Esophagus muscularis mucosa (tissue), 4 donors: ENCODE measurements around the gene CHRNA7. TPM values are rescaled to one million over a fixed set of nuclear protein-coding genes. Genes with fewer than 3 reads are reported as not detected.

Experiments
- DNase-seq: peaks from one replicate; pipeline ENCODE4 v3.0.0-alpha.2; 2017; ENCODE audit errors: extremely low spot score
- H3K27ac ChIP-seq, 4 donors: fragments of 200-600 bp; sonication (generic); replicated peaks in 1 of 4; 1 replicate in 3 of 4; 2 replicates in 1 of 4; pipeline ENCODE4 v1.5.1; 2016 to 2019; ENCODE audit warnings: mild to moderate bottlenecking in 1 of 4
- H3K27me3 ChIP-seq, 4 donors: fragments of 200-600 bp; sonication (generic); one replicate each; pipeline versions ENCODE4 v1.5.1 to v1.6.0; 2016 to 2019
- H3K36me3 ChIP-seq, 4 donors: fragments of 200-600 bp; sonication (generic); one replicate each; pipeline ENCODE4 v1.5.1; 2016 to 2019
- H3K4me1 ChIP-seq, 4 donors: fragments of 200-600 bp; sonication (generic); one replicate each; pipeline ENCODE4 v1.5.1; 2016 to 2019
- H3K4me3 ChIP-seq, 4 donors: fragments of 200-600 bp; sonication (generic); 1 replicate in 2 of 4; 2 replicates in 2 of 4; pipeline ENCODE4 v1.5.1; 2016 to 2019; ENCODE audit warnings: mild to moderate bottlenecking in 4 of 4, moderate library complexity in 1 of 4
- H3K9me3 ChIP-seq, 4 donors: fragments of 200-600 bp; sonication (generic); 1 replicate in 3 of 4; 2 replicates in 1 of 4; pipeline ENCODE4 v1.5.1; 2016 to 2019
- CTCF ChIP-seq, 3 experiments: fragments of 200-600 bp in 2 of 3; fragments of 450-650 bp in 1 of 3; sonication (generic) in 2 of 3; IDR thresholded peaks; one replicate each; pipeline ENCODE4 v1.5.1; 2017 to 2019; ENCODE audit warnings: antibody characterized with exemption in 3 of 3, mild to moderate bottlenecking in 2 of 3, moderate library complexity in 1 of 3
- EP300 ChIP-seq: sonication (generic); formaldehyde crosslinking; IDR thresholded peaks from one replicate; pipeline ENCODE4 v1.6.1; 2017; ENCODE audit warnings: antibody characterized with exemption
- POLR2A ChIP-seq: fragments of 450-650 bp; IDR thresholded peaks from one replicate; pipeline ENCODE4 v1.6.1; 2017; ENCODE audit warnings: antibody characterized with exemption, moderate library complexity, mild to moderate bottlenecking, low read depth
- POLR2AphosphoS5 ChIP-seq, 2 donors: sonication (generic); formaldehyde crosslinking; IDR thresholded peaks; one replicate each; pipeline ENCODE4 v1.6.1; 2017; ENCODE audit warnings: antibody characterized with exemption in 2 of 2
- WGBS: methylation state at CpG from one replicate; pipeline ENCODE4 v1.1.5; 2018; 5-methylcytosine and 5-hydroxymethylcytosine counted together
- intact Hi-C: fragments of 100-400 bp; cut with DNase I; formaldehyde crosslinking; loops from one replicate; pipeline ENCODE4 v1.15.1; 2023
- total RNA-seq, 4 donors: library from RNA; depleted of rRNA; stranded (reverse); fragments of >200 nt; gene quantifications; one replicate each; pipeline versions ENCODE4 v1.1.0 to v1.2.1, GENCODE V29; 2016

The CHRNA7 gene
- total RNA-seq, 4 donors from 2014 or later, result 0.83 to 2.8 (median 1.7) TPM

DNA sequence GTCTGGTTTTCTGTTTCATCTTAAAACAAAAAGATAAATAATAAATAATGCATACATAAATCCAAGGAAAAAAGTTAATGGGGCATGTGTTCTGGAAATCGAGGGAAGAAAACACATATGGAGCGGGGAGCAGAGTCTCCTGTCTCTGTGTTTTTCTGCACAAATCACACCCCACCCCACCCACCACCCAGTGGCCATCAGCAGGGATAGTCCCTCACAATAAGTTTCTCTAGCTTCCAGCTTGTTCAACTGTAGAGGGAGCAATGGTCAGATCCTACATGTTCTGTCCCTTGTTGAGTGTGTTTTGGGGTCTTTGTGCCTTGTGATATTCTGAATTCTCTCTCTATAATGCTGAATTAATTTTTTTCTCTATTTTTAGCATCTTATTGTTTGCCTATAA, 26.8 kb upstream of the CHRNA7 start:
- no peak for TF ChIP-seq CTCF (IDR thresholded peaks at IDR 0.05)
- TF ChIP-seq POLR2AphosphoS5 (IDR thresholded peaks at IDR 0.05), result no peak
- TF ChIP-seq EP300, result no peak
- no peak for TF ChIP-seq POLR2A
- DNase-seq, result no peak
- no peaks in the 10 kb centered on the region for H3K9me3 ChIP-seq
- intact Hi-C loops, result no loop called here
- no peak overlapping the region for H3K4me3 ChIP-seq
- H3K36me3 ChIP-seq, result no peaks in the 10 kb centered on the region
- 93% methylated on average over 2 of the region's 2 CpGs for WGBS
- H3K27me3 ChIP-seq, result no peaks in the 10 kb centered on the region
- no peaks in the 10 kb centered on the region for H3K4me1 ChIP-seq
- no peak overlapping the region for H3K27ac ChIP-seq

- Histone ChIP-seq H3K27ac (no peak overlapping the region), H3K36me3 (no peaks in the 10 kb centered on the region), H3K9me3 (no peaks in the 10 kb centered on the region), H3K4me3 (no peak overlapping the region), H3K4me1 (no peaks in the 10 kb centered on the region), H3K27me3 (no peaks in the 10 kb centered on the region)
- DNase-seq, result no peak
- intact Hi-C loops, result no loop called here
- TF ChIP-seq POLR2AphosphoS5 (IDR thresholded peaks at IDR 0.05) (no peak), EP300 (no peak), CTCF (IDR thresholded peaks at IDR 0.05) (no peak), POLR2A (no peak)
- 66% methylated on average over 2 of the region's 2 CpGs for WGBS
Observed at GRCh38 chr15:32004249-32004648, 26.1 kb upstream of the CHRNA7 start.

GRCh38 chr15:32007355-32007960, 22.9 kb upstream of the CHRNA7 start:
- Histone ChIP-seq H3K27ac (no peak overlapping the region), H3K4me1 (no peaks in the 10 kb centered on the region), H3K9me3 (no peaks in the 10 kb centered on the region), H3K27me3 (no peaks in the 10 kb centered on the region), H3K4me3 (no peak overlapping the region), H3K36me3 (no peaks in the 10 kb centered on the region)
- 55% methylated on average over 6 of the region's 6 CpGs for WGBS
- intact Hi-C loops, result no loop called here
- no peak for TF ChIP-seq CTCF (IDR thresholded peaks at IDR 0.05)
- TF ChIP-seq EP300, result no peak
- TF ChIP-seq POLR2AphosphoS5 (IDR thresholded peaks at IDR 0.05), result no peak
- no peak for TF ChIP-seq POLR2A
- DNase-seq, result no peak

GRCh38 chr15:32014953-32015352, 15.4 kb upstream of the CHRNA7 start:
- H3K4me1 ChIP-seq, result no peaks in the 10 kb centered on the region
- intact Hi-C loops, result no loop called here
- no peaks in the 10 kb centered on the region for H3K36me3 ChIP-seq
- WGBS, result 87% methylated on average over 1 of the region's 1 CpG
- H3K27ac ChIP-seq, result no peak overlapping the region
- DNase-seq, result no peak
- no peaks in the 10 kb centered on the region for H3K9me3 ChIP-seq
- H3K4me3 ChIP-seq, result no peak overlapping the region
- peaks cover 0 to 8% (median 0%) of the 10 kb centered on the region in 4 donors for H3K27me3 ChIP-seq
- TF ChIP-seq EP300 (no peak), CTCF (IDR thresholded peaks at IDR 0.05) (no peak), POLR2AphosphoS5 (IDR thresholded peaks at IDR 0.05) (no peak), POLR2A (no peak)

DNA sequence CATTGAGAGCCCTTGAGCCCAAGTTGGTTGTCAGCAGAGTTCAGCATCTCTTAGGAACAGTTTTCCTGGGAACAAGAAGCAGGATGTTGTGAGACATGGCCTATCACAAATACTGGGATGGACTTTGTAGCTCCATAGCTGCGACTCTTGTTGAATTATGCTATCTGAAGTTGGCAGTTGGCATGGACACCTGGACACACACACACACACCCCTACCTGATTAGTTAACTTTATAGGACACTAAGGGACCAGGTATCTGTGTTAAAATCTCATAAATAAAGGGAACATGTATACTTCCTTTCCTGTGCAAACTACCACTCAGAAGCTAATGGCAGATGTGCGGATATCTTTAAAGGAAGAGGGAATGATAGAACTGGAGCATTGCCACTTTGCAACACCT, 10.2 kb upstream of the CHRNA7 start:
- WGBS, result 90% methylated on average over 2 of the region's 2 CpGs
- DNase-seq, result no peak
- Histone ChIP-seq H3K36me3 (no peaks in the 10 kb centered on the region), H3K27me3 (peaks cover 0 to 8% (median 0%) of the 10 kb centered on the region in 4 donors), H3K27ac (no peak overlapping the region), H3K4me1 (no peaks in the 10 kb centered on the region), H3K4me3 (no peak overlapping the region), H3K9me3 (no peaks in the 10 kb centered on the region)
- intact Hi-C loops, result no loop called here
- no peak for TF ChIP-seq CTCF (IDR thresholded peaks at IDR 0.05)
- TF ChIP-seq POLR2AphosphoS5 (IDR thresholded peaks at IDR 0.05), result no peak
- no peak for TF ChIP-seq EP300
- no peak for TF ChIP-seq POLR2A
